HG03457 (cell line): ENCODE data around the gene PARD3.
"Not testable (repeated sequence)": the region's sequence is repeated elsewhere in the genome, so short reads cannot be mapped to it uniquely, and the experiment has no call there.

Source experiments
- ATAC-seq: cut with Tn5 transposase; IDR thresholded peaks from one replicate; pipeline ENCODE4 v1.9.1; 2021; ENCODE audit warnings: moderate number of reproducible peaks; ENCODE audit not compliant: unreplicated experiment

Gene PARD3

DNA sequence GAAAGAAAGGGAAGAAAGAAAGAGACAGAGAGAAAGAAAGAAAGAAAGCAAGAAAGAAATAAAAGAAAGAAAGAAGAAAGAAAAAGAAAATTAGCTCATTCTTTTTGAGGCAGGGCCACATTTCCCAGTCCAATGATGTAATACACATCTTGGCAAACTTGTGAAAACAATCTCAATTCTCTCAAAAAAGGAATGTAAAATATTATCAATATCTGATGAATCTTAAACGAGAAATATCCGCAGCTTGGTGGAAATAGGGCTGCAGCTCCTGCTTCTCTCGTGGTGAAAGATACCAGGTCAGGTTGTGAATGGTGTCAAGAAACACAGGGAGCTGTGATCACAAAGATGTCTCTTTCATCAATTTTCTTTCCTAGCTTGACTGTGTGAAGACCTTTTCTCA is 741.0 kb downstream of the PARD3 start:
- no peak for ATAC-seq

- not testable (repeated sequence) for ATAC-seq
These were observed 747.4 kb downstream of the PARD3 start for GRCh38 chr10:34067741-34068140.

DNA sequence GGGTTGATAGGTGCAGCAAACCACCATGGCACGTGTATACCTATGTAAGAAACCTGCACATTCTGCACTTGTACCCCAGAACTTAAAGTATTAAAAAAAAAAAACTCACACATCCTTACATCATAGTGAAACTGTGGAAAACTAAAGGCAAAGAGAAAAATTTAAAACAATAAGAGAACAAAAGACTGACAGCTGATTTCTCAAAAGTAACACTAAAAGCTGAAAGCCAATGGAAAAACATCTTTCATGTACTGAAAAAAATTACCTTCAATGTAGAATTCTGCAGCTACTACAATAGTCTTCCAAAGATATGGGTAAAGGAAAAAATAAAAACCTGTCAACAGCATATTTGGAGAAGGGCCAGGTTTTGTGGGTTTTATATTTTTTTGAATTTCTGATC is 751.5 kb downstream of the PARD3 start:
- ATAC-seq = no peak

DNA sequence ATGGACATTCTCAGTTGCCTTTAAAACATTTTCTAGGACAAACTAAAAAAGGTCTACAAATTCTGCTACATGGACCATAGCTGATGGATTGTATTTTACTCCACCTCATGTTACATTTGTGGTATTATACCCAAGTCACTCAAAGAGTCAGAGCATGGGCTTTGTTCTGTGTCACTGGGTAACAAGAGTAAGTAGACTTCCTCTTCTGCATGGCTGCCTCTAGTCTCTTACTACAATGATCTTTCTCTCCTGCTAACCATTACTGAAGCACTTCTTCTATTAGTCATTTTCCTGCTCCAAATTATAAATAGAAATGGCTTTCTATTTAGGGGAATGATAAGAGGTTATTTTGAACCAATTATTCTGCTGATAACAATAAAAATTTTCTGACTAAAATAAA is 753.3 kb downstream of the PARD3 start:
- no peak for ATAC-seq
